GM20431 (cell line): Measurements from ENCODE around the gene SIRPB1.

Experiments
- in situ Hi-C: fragments of 300-500 bp; cut with MseI, MboI; formaldehyde crosslinking; loops from one replicate; pipeline ENCODE4 v1.15.0; 2020; ENCODE audit warnings: low sequenced_read_pairs; ENCODE audit not compliant: unreplicated experiment

The SIRPB1 gene

GRCh38 chr20:1637755-1638154, 17.9 kb upstream of the SIRPB1 start:
- in situ Hi-C loops: no loop called here

- in situ Hi-C loops: no loop called here
These were observed 17.4 kb upstream of the SIRPB1 start for GRCh38 chr20:1637226-1637625.

GRCh38 chr20:1636621-1637020, 16.8 kb upstream of the SIRPB1 start:
- in situ Hi-C loops: no loop called here

- in situ Hi-C loops: no loop called here
These were observed 15.6 kb upstream of the SIRPB1 start for GRCh38 chr20:1635291-1635979.

GRCh38 chr20:1633535-1633934, 13.7 kb upstream of the SIRPB1 start:
- in situ Hi-C loops: no loop called here

GRCh38 chr20:1632178-1632577, 12.4 kb upstream of the SIRPB1 start:
- in situ Hi-C loops: no loop called here

- in situ Hi-C loops: no loop called here
These were observed 11.7 kb upstream of the SIRPB1 start for GRCh38 chr20:1631309-1632151.

GRCh38 chr20:1630186-1630585, 10.4 kb upstream of the SIRPB1 start:
- in situ Hi-C loops: no loop called here

GRCh38 chr20:1629321-1629720, 9.5 kb upstream of the SIRPB1 start:
- in situ Hi-C loops: no loop called here

- in situ Hi-C loops: no loop called here
These were observed 8.8 kb upstream of the SIRPB1 start for GRCh38 chr20:1628621-1629020.

- in situ Hi-C loops: no loop called here
These were observed 7.4 kb upstream of the SIRPB1 start for GRCh38 chr20:1627200-1627550.

GRCh38 chr20:1626528-1627199, 6.9 kb upstream of the SIRPB1 start:
- in situ Hi-C loops: no loop called here

GRCh38 chr20:1625083-1625690, 5.4 kb upstream of the SIRPB1 start:
- in situ Hi-C loops: no loop called here

- in situ Hi-C loops: no loop called here
These were observed 3.8 kb upstream of the SIRPB1 start for GRCh38 chr20:1623501-1624205.

- in situ Hi-C loops: no loop called here
These were observed 2.6 kb upstream of the SIRPB1 start for GRCh38 chr20:1622450-1622849.

GRCh38 chr20:1621316-1621715, 1.5 kb upstream of the SIRPB1 start:
- in situ Hi-C loops: no loop called here

- in situ Hi-C loops: no loop called here
These were observed 762 bp downstream of the SIRPB1 start for GRCh38 chr20:1618954-1619540.

- in situ Hi-C loops: no loop called here
These were observed 1.3 kb downstream of the SIRPB1 start for GRCh38 chr20:1618479-1618878.

GRCh38 chr20:1616858-1617434, 2.9 kb downstream of the SIRPB1 start:
- in situ Hi-C loops: no loop called here
